ENCODE data around the gene RSPO3.

RSPO3 gene

GRCh38 chr6:127124680-127125079 is 6.2 kb downstream of the RSPO3 start:
- DNase-seq (ENCODE audit: low spot score) (no peak), ATAC-seq (ENCODE audit: low read depth) (no peak)
- peaks cover 54% of the 10 kb centered on the region for H3K27me3 ChIP-seq (ENCODE audit: insufficient read depth, poor library complexity, severe bottlenecking)
- H3K9me3 ChIP-seq (ENCODE audit: severe bottlenecking): no peaks in the 10 kb centered on the region
- no peak overlapping the region for H3K4me3 ChIP-seq (ENCODE audit: severe bottlenecking)
- H3K4me1 ChIP-seq (ENCODE audit: insufficient read depth, poor library complexity, severe bottlenecking): no peaks in the 10 kb centered on the region
- H3K27ac ChIP-seq (ENCODE audit: poor library complexity, severe bottlenecking): no peak overlapping the region
- TF ChIP-seq CTCF (IDR thresholded peaks at IDR 0.05; ENCODE audit: poor library complexity, severe bottlenecking): no peak
- H3K36me3 ChIP-seq (ENCODE audit: low read depth): no peaks in the 10 kb centered on the region

- Histone ChIP-seq H3K36me3 (ENCODE audit: low read depth) (no peaks in the 10 kb centered on the region), H3K9me3 (ENCODE audit: severe bottlenecking) (no peaks in the 10 kb centered on the region), H3K27ac (ENCODE audit: poor library complexity, severe bottlenecking) (no peak overlapping the region), H3K4me1 (ENCODE audit: insufficient read depth, poor library complexity, severe bottlenecking) (no peaks in the 10 kb centered on the region), H3K4me3 (ENCODE audit: severe bottlenecking) (no peak overlapping the region), H3K27me3 (ENCODE audit: insufficient read depth, poor library complexity, severe bottlenecking) (peaks cover 25% of the 10 kb centered on the region)
- ATAC-seq (ENCODE audit: low read depth): no peak
- no peak for DNase-seq (ENCODE audit: low spot score)
- TF ChIP-seq CTCF (IDR thresholded peaks at IDR 0.05; ENCODE audit: poor library complexity, severe bottlenecking): no peak
Observed at GRCh38 chr6:127128066-127128465, 9.6 kb downstream of the RSPO3 start.

GRCh38 chr6:127129251-127129650 is 10.8 kb downstream of the RSPO3 start:
- no peaks in the 10 kb centered on the region for H3K4me1 ChIP-seq (ENCODE audit: insufficient read depth, poor library complexity, severe bottlenecking)
- H3K4me3 ChIP-seq (ENCODE audit: severe bottlenecking): no peak overlapping the region
- no peak for TF ChIP-seq CTCF (IDR thresholded peaks at IDR 0.05; ENCODE audit: poor library complexity, severe bottlenecking)
- H3K27ac ChIP-seq (ENCODE audit: poor library complexity, severe bottlenecking): no peak overlapping the region
- no peaks in the 10 kb centered on the region for H3K9me3 ChIP-seq (ENCODE audit: severe bottlenecking)
- ATAC-seq (ENCODE audit: low read depth) (no peak), DNase-seq (ENCODE audit: low spot score) (no peak)
- H3K36me3 ChIP-seq (ENCODE audit: low read depth): no peaks in the 10 kb centered on the region
- peaks cover 18% of the 10 kb centered on the region for H3K27me3 ChIP-seq (ENCODE audit: insufficient read depth, poor library complexity, severe bottlenecking)

GRCh38 chr6:127131275-127131674 is 12.8 kb downstream of the RSPO3 start:
- Histone ChIP-seq H3K36me3 (ENCODE audit: low read depth) (no peaks in the 10 kb centered on the region), H3K4me1 (ENCODE audit: insufficient read depth, poor library complexity, severe bottlenecking) (no peaks in the 10 kb centered on the region), H3K4me3 (ENCODE audit: severe bottlenecking) (no peak overlapping the region), H3K27ac (ENCODE audit: poor library complexity, severe bottlenecking) (no peak overlapping the region), H3K27me3 (ENCODE audit: insufficient read depth, poor library complexity, severe bottlenecking) (peaks cover 12% of the 10 kb centered on the region), H3K9me3 (ENCODE audit: severe bottlenecking) (no peaks in the 10 kb centered on the region)
- no peak for TF ChIP-seq CTCF (IDR thresholded peaks at IDR 0.05; ENCODE audit: poor library complexity, severe bottlenecking)
- ATAC-seq (ENCODE audit: low read depth) (no peak), DNase-seq (ENCODE audit: low spot score) (no peak)

- Histone ChIP-seq H3K9me3 (ENCODE audit: severe bottlenecking) (no peaks in the 10 kb centered on the region), H3K27ac (ENCODE audit: poor library complexity, severe bottlenecking) (no peak overlapping the region), H3K36me3 (ENCODE audit: low read depth) (no peaks in the 10 kb centered on the region), H3K4me1 (ENCODE audit: insufficient read depth, poor library complexity, severe bottlenecking) (no peaks in the 10 kb centered on the region), H3K27me3 (ENCODE audit: insufficient read depth, poor library complexity, severe bottlenecking) (peaks cover 12% of the 10 kb centered on the region), H3K4me3 (ENCODE audit: severe bottlenecking) (no peak overlapping the region)
- ATAC-seq (ENCODE audit: low read depth) (no peak), DNase-seq (ENCODE audit: low spot score) (no peak)
- TF ChIP-seq CTCF (IDR thresholded peaks at IDR 0.05; ENCODE audit: poor library complexity, severe bottlenecking): no peak
Observed at GRCh38 chr6:127131772-127132376, 13.4 kb downstream of the RSPO3 start.
